IMR-90 (cell line): ENCODE results near the gene VEGFA.

Experiments
- CHD1 ChIP-seq: IDR thresholded peaks from 2 replicates; pipeline ENCODE4 v1.6.1; 2012; ENCODE audit warnings: low read depth, low read length, improper control_type of control experiment
- MXI1 ChIP-seq: IDR thresholded peaks from 2 replicates; pipeline ENCODE4 v1.6.1; 2012; ENCODE audit warnings: low read depth, mild to moderate bottlenecking, low read length, moderate library complexity, borderline replicate concordance
- POLR2A ChIP-seq: IDR thresholded peaks from 2 replicates; pipeline ENCODE4 v1.6.1; 2012; ENCODE audit warnings: mild to moderate bottlenecking, low read depth, low read length
- RAD21 ChIP-seq: IDR thresholded peaks from 2 replicates; pipeline ENCODE4 v1.6.1; 2012; ENCODE audit warnings: low read length, improper control_type of control experiment
- RFX5 ChIP-seq: IDR thresholded peaks from 2 replicates; pipeline ENCODE4 v1.8.0; 2012; ENCODE audit warnings: low read depth, mild to moderate bottlenecking, low read length, moderate library complexity
- TF ChIP-seq, protein P1 (sequence below): conservative IDR thresholded peaks from 2 replicates; pipeline ENCODE4 v1.5.1; 2012; ENCODE audit warnings: mild to moderate bottlenecking, low read depth, low read length, improper control_type of control experiment

DNA sequence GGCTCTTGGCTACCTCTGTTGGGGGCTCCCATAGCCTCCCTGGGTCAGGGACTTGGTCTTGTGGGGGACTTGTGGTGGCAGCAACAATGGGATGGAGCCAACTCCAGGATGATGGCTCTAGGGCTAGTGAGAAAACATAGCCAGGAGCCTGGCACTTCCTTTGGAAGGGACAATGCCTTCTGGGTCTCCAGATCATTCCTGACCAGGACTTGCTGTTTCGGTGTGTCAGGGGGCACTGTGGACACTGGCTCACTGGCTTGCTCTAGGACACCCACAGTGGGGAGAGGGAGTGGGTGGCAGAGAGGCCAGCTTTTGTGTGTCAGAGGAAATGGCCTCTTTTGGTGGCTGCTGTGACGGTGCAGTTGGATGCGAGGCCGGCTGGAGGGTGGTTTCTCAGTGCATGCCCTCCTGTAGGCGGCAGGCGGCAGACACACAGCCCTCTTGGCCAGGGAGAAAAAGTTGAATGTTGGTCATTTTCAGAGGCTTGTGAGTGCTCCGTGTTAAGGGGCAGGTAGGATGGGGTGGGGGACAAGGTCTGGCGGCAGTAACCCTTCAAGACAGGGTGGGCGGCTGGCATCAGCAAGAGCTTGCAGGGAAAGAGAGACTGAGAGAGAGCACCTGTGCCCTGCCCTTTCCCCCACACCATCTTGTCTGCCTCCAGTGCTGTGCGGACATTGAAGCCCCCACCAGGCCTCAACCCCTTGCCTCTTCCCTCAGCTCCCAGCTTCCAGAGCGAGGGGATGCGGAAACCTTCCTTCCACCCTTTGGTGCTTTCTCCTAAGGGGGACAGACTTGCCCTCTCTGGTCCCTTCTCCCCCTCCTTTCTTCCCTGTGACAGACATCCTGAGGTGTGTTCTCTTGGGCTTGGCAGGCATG is 9.2 kb downstream of the VEGFA start:
- no peak for TF ChIP-seq MXI1
- TF ChIP-seq, protein P1, sequence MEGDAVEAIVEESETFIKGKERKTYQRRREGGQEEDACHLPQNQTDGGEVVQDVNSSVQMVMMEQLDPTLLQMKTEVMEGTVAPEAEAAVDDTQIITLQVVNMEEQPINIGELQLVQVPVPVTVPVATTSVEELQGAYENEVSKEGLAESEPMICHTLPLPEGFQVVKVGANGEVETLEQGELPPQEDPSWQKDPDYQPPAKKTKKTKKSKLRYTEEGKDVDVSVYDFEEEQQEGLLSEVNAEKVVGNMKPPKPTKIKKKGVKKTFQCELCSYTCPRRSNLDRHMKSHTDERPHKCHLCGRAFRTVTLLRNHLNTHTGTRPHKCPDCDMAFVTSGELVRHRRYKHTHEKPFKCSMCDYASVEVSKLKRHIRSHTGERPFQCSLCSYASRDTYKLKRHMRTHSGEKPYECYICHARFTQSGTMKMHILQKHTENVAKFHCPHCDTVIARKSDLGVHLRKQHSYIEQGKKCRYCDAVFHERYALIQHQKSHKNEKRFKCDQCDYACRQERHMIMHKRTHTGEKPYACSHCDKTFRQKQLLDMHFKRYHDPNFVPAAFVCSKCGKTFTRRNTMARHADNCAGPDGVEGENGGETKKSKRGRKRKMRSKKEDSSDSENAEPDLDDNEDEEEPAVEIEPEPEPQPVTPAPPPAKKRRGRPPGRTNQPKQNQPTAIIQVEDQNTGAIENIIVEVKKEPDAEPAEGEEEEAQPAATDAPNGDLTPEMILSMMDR: no peak
- TF ChIP-seq POLR2A: peak; percentile 16
- no peak for TF ChIP-seq RAD21
- TF ChIP-seq RFX5: no peak
- TF ChIP-seq CHD1: no peak
